Lung (tissue), 12 donors: Measurements from ENCODE around the gene PPP2R5B. TPM values are rescaled to one million over a fixed set of nuclear protein-coding genes. Genes with fewer than 3 reads are reported as not detected.

Source experiments
- ATAC-seq: fragments of 200-7000 bp; cut with Tn5 transposase; one replicate; pipeline ENCODE4 v1.9.1; 2020; ENCODE audit warnings: moderate number of reproducible peaks; ENCODE audit not compliant: insufficient read depth, low FRiP score
- DNase-seq, 3 donors: peaks; one replicate each; pipeline ENCODE4 v3.0.0-alpha.2; 2013 to 2017
- H3K27ac ChIP-seq, 2 donors: one replicate each; pipeline ENCODE4 v1.5.1; 2013; ENCODE audit warnings: mild to moderate bottlenecking in 2 of 2, moderate library complexity in 2 of 2, control low read depth in 1 of 2, inconsistent platforms in 1 of 2, low read depth in 1 of 2, low read length in 1 of 2
- H3K27me3 ChIP-seq, 3 donors: one replicate each; pipeline ENCODE4 v1.5.1; 2013; ENCODE audit warnings: low read length in 2 of 3; ENCODE audit not compliant: control insufficient read depth in 3 of 3, insufficient read depth in 3 of 3
- H3K36me3 ChIP-seq, 4 donors: one replicate each; pipeline ENCODE4 v1.5.1; 2013; ENCODE audit warnings: low read length in 4 of 4, mild to moderate bottlenecking in 1 of 4, moderate library complexity in 1 of 4; ENCODE audit not compliant: control insufficient read depth in 4 of 4, insufficient read depth in 4 of 4
- H3K4me1 ChIP-seq, 5 donors: one replicate each; pipeline ENCODE4 v1.5.1; 2013; ENCODE audit warnings: low read length in 5 of 5, mild to moderate bottlenecking in 2 of 5, moderate library complexity in 1 of 5; ENCODE audit not compliant: control insufficient read depth in 5 of 5, insufficient read depth in 5 of 5
- H3K4me3 ChIP-seq: one replicate; pipeline ENCODE4 v1.5.1; 2013; ENCODE audit warnings: mild to moderate bottlenecking, control low read depth, moderate library complexity
- H3K9ac ChIP-seq, 2 donors: one replicate each; pipeline ENCODE4 v1.5.1; 2013; ENCODE audit warnings: low read length in 2 of 2, control low read depth in 1 of 2; ENCODE audit not compliant: insufficient read depth in 1 of 2
- H3K9me3 ChIP-seq, 4 donors: one replicate each; pipeline ENCODE4 v1.5.1; 2013; ENCODE audit warnings: low read length in 3 of 4, mild to moderate bottlenecking in 1 of 4, moderate library complexity in 1 of 4; ENCODE audit not compliant: control insufficient read depth in 4 of 4, insufficient read depth in 3 of 4
- WGBS, 2 donors: extraction: QIAGEN DNeasy Blood & Tissue Kit; methylation state at CpG; one replicate each; pipeline ENCODE4 v1.1.7; 2013; 5-methylcytosine and 5-hydroxymethylcytosine counted together
- polyA plus RNA-seq, 2 donors: library from polyadenylated mRNA; stranded (reverse); fragments of 200-250 nt; gene quantifications; one replicate each; pipeline ENCODE4 v1.2.1, GENCODE V29; 2013
- total RNA-seq, 2 donors: library from RNA; depleted of rRNA in 1 of 2; stranded (reverse); fragments of >200 nt in 1 of 2; gene quantifications; one replicate each; pipeline ENCODE4 v1.2.1, GENCODE V29; 2014 to 2021
- TF ChIP-seq, protein P1 (sequence below): IDR thresholded peaks from 2 replicates; pipeline ENCODE4 v1.5.1; 2012; ENCODE audit warnings: mild to moderate bottlenecking; ENCODE audit errors: control extremely low read depth, extremely low read depth
- donor health status: control.
- donor health status: control.
- donor health status: Bipolar disorder and iron deficiency.
- donor health status: healthy.
- donor health status: DM: yes; HTN: yes; CAD: no.

Gene PPP2R5B
- total and polyA plus RNA-seq, 4 donors: 9.8 to 27.8 (median 17.3) TPM

DNA sequence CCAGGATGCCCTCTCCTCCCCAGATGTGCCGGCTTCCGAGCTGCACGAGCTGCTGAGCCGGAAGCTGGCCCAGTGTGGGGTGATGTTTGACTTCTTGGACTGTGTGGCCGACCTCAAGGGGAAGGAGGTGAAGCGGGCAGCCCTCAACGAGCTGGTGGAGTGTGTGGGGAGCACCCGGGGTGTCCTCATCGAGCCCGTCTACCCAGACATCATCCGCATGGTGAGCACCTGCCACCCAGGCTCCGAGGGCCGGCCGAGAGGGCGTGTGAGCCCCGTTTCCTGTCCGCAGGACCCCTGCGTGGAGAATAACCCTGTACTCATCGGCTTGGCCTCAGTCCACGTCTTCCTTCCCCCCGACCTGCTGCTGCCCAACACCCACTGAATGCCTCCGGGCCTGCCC is 2.2 kb downstream of the PPP2R5B start:
- no peak for ATAC-seq
- DNase-seq: no peak
- TF ChIP-seq, protein P1, sequence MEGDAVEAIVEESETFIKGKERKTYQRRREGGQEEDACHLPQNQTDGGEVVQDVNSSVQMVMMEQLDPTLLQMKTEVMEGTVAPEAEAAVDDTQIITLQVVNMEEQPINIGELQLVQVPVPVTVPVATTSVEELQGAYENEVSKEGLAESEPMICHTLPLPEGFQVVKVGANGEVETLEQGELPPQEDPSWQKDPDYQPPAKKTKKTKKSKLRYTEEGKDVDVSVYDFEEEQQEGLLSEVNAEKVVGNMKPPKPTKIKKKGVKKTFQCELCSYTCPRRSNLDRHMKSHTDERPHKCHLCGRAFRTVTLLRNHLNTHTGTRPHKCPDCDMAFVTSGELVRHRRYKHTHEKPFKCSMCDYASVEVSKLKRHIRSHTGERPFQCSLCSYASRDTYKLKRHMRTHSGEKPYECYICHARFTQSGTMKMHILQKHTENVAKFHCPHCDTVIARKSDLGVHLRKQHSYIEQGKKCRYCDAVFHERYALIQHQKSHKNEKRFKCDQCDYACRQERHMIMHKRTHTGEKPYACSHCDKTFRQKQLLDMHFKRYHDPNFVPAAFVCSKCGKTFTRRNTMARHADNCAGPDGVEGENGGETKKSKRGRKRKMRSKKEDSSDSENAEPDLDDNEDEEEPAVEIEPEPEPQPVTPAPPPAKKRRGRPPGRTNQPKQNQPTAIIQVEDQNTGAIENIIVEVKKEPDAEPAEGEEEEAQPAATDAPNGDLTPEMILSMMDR: no peak
- Histone ChIP-seq H3K4me3 (no peak overlapping the region), H3K4me1 (peaks cover 0 to 17% (median 4%) of the 10 kb centered on the region in 5 donors), H3K36me3 (peaks cover 6 to 29% (median 12%) of the 10 kb centered on the region in 4 donors), H3K9me3 (no peaks in the 10 kb centered on the region), H3K27ac (no peak overlapping the region), H3K27me3 (no peaks in the 10 kb centered on the region), H3K9ac (no peak overlapping the region)
- WGBS, 2 donors: 65 to 70% methylated on average over 22 of the region's 22 CpGs

DNA sequence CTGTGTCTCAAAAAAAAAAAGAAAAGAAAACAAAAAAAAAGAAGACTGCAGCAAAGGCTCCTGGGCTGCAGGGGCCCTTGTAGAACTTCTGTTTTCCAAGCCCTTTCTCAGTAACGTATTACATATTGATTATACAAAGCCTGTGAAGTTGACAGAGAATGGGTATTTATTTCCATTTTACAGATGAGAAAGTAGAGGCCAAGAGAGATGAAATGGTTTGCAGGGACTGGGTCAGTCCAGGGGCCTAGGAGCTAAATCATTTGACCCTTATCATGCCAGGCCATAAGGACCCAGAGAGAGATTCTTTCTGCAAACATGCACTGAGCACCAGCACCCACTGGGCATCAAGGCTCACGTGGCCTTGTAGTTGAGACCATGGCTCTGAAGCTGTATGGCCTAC is 4.5 kb downstream of the PPP2R5B start:
- ATAC-seq: no peak
- no peak overlapping the region for H3K27ac ChIP-seq

DNA sequence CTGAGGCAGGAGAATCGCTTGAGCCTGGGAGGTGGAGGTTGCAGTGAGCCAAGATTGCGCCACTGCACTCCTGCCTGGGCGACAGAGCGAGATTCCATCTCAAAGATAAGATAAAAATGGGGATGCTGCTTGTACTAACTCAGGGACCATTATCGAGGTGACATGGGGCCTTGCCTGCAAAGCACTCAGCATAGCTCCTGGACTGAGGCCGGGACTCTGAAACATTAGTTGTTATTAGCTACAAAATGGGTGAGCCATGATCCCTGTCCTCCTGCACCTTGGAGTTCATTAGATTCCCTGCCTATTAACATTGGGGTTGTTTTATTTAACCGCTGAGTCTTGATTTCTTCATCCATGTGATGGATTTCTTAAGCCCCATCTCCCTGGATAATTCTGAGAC is 5.1 kb downstream of the PPP2R5B start:
- H3K36me3 ChIP-seq: peaks cover 8 to 50% (median 16%) of the 10 kb centered on the region in 4 donors
- H3K9me3 ChIP-seq: no peaks in the 10 kb centered on the region
- WGBS, 2 donors: 93 to 97% methylated on average over 7 of the region's 7 CpGs
- DNase-seq (no peak), ATAC-seq (no peak)
- H3K4me1 ChIP-seq: peaks cover 0 to 10% (median 0%) of the 10 kb centered on the region in 5 donors
- H3K9ac ChIP-seq: no peak overlapping the region
- H3K27me3 ChIP-seq: no peaks in the 10 kb centered on the region
- no peak overlapping the region for H3K4me3 ChIP-seq
- TF ChIP-seq, protein P1: no peak
- no peak overlapping the region for H3K27ac ChIP-seq

More for the DNA sequence above, 4.5 kb downstream of the PPP2R5B start:
- H3K4me1 ChIP-seq: peaks cover 0 to 10% (median 4%) of the 10 kb centered on the region in 5 donors
- no peak for DNase-seq
- no peaks in the 10 kb centered on the region for H3K27me3 ChIP-seq
- H3K9me3 ChIP-seq: no peaks in the 10 kb centered on the region
- TF ChIP-seq, protein P1: no peak
- H3K4me3 ChIP-seq: no peak overlapping the region
- H3K9ac ChIP-seq: no peak overlapping the region
- 95 to 96% methylated on average over 2 of the region's 2 CpGs for WGBS, 2 donors
- H3K36me3 ChIP-seq: peaks cover 8 to 49% (median 16%) of the 10 kb centered on the region in 4 donors

DNA sequence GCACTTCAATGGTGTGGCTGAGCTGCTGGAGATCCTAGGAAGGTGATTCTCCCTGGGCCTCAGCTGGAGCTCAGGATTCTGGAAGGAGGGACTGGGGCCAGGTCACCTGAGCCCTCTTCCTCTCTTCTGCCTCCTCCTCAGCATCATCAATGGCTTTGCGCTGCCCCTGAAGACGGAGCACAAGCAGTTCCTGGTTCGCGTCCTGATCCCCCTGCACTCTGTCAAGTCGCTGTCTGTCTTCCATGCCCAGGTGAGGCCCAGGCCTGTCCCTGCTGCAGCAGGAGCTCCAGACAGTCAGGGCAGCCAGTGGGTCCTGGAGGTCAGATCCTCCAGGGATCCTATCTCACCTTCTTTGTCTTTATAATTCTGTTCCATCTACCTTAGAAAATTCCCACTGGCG is 5.9 kb downstream of the PPP2R5B start:
- no peaks in the 10 kb centered on the region for H3K27me3 ChIP-seq
- no peak for DNase-seq
- no peak overlapping the region for H3K9ac ChIP-seq
- TF ChIP-seq, protein P1: no peak
- no peak overlapping the region for H3K4me3 ChIP-seq
- H3K27ac ChIP-seq: no peak overlapping the region
- ATAC-seq: no peak
- H3K4me1 ChIP-seq: peaks cover 0 to 10% (median 1%) of the 10 kb centered on the region in 5 donors
- 95 to 99% methylated on average over 6 of the region's 6 CpGs for WGBS, 2 donors
- H3K36me3 ChIP-seq: peaks cover 8 to 56% (median 16%) of the 10 kb centered on the region in 4 donors
- no peaks in the 10 kb centered on the region for H3K9me3 ChIP-seq
